HG02588 (cell line): Measurements from ENCODE around the gene CAPN10.
"Not testable (repeated sequence)": the region's sequence is repeated elsewhere in the genome, so short reads cannot be mapped to it uniquely, and the experiment has no call there.

Experiments
- ATAC-seq: cut with Tn5 transposase; IDR thresholded peaks from one replicate; pipeline ENCODE4 v1.9.1; 2021; ENCODE audit warnings: mild to moderate bottlenecking, moderate library complexity; ENCODE audit not compliant: unreplicated experiment

The CAPN10 gene

GRCh38 chr2:240586198-240586918, at the start of gene CAPN10:
CAPN10 (plus strand) TSS chr2:240586734; CDS start chr2:240586912, 178 bp downstream.
- ATAC-seq: peak; percentile 64

DNA sequence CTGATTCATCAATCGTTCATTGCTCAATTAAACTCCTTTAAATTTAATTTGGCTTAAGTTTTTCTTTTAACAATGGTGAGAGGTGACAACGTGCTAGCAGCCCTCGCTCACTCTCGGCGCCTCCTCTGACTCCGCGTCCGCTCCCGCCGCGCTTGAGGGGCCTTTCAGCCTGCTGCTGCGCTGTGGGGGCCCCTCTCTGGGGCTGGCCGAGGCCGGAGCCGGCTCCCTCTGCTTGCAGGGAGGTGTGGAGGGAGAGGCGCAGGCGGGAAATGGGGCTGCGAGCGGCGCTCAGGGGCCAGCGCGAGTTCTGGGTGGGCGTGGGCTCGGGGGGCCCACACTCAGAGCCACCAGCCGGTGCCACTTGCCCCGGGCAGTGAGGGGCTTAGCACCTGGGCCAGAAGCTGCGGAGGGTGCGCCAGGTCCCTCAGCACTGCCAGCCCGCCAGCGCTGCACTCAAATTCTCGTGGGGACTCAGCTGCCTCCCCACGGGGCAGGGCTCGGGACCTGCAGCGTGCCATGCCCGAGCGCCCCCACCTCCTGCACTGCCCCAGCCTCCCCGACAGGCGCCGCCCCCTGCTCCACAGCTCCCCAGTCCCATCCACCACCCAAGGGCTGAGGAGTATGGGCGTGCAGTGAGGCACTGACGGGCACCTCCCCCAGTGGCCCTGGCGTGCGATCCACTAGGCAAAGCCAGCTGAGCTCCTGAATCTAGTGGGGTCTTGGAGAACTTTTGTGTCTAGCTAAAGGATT, 48.3 kb upstream of the CAPN10 start:
- no peak for ATAC-seq

DNA sequence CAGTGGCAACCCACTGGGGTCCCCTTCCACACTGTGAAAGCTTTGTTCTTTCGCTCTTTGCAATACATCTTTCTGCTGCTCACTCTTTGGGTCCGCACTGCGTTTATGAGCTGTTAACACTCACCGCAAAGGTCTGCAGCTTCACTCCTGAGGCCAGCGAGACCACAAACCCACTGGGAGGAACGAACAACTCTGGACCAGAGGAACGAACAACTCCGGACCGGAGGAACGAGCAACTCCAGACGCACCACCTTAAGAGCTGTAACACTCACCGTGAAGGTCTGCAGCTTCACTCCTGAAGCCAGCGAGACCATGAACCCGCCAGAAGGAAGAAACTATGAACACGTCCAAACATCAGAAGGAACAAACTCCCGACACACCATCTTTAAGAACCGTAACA, 47.4 kb upstream of the CAPN10 start:
- not testable (repeated sequence) for ATAC-seq

GRCh38 chr2:240539906-240540305, 46.6 kb upstream of the CAPN10 start:
- no peak for ATAC-seq

- ATAC-seq: no peak
These were observed 35.2 kb upstream of the CAPN10 start for GRCh38 chr2:240551288-240551687.

- ATAC-seq: no peak
These were observed 34.7 kb upstream of the CAPN10 start for GRCh38 chr2:240551811-240552210.

DNA sequence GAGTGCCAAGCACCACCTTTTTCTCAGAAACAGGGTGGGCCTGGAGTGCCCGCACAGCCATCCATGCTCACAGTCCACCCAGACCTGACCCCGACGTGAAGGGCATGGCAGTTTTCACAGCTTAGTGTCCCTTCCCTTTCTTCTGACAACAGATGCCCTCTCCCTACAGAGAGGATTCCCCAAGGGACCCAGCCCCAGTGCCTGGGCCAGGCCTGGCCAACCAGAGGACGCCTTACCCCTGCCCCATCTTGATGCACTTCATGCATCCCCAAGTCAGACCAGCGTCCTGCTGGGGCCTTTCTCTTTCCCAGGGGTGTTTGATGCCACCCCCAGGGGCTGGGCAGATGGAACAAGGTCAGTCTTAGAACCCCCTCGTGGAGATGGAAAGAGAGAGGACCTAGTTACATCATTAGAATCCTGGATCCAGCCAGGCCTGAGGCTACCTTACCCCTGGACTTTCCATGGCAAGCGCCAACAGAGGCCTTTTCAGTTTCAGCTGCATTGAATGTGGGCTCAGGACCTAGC, 32.5 kb upstream of the CAPN10 start:
- ATAC-seq: no peak

DNA sequence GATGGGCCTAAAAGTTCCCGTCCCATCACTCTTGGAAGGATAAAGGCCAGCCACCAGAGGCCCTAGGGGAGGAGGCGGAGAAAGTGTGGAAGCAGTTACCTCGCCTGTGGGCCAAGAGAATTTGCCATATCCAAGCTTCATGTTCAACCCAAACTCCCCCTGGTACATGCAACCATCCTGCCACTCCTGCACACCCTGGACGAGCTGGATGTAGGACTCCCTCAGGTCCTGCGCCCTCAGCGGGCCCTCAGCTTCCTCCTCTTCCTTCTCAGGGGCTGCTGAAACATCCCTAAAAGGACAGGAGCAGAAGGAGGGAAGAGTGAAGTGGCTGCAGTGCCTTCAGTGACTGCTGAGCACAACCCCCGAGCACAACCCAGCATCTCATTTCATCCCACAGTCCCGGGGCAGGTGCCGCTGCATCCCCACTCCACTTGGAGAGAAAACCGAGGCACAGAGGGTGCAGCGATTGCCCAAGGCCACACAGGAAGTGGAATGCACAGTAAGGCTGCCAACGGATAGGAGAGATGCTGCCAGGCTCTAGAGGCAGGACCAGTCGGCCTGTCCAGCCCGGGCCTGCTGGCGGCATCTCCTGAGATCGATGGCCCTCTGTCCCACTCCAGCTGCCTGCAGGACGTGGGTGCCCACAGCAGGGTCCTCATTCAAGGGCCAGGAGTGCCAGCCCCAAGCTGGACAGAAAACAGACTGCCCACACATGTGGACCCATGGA, 31.6 kb upstream of the CAPN10 start:
- no peak for ATAC-seq

DNA sequence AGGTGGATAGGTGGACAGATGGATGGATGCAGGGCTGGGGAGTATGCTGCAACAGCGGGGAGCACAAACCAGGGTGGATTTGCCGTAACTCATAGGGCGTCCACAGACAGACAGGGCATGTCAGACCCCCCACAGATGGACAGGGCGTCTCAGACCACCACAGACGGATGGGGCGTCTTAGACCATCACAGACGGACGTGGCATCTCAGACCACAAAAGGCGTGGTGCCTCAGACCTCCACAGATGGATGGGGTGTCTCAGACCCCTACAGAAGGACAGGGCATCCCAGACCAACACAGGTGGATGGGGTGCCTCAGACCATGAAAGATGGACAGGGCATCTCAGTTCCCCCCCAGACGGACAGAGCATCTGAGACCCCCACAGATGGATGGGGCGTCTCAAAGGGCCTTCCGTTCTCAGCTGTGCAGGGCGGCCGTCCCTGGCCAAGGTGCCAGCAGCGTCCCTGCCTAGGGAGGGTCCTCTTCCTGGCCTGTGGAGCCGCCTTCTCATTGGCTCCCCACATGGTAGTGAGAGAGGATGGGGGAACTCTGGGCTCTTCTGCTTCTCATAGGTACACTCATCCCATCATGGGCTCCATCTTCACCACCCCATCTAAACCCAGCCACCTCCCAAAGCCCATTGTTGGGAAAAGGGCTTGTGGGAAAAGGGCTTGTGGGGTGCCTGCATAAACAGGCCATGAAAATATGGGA, 30.8 kb upstream of the CAPN10 start:
- ATAC-seq: no peak

DNA sequence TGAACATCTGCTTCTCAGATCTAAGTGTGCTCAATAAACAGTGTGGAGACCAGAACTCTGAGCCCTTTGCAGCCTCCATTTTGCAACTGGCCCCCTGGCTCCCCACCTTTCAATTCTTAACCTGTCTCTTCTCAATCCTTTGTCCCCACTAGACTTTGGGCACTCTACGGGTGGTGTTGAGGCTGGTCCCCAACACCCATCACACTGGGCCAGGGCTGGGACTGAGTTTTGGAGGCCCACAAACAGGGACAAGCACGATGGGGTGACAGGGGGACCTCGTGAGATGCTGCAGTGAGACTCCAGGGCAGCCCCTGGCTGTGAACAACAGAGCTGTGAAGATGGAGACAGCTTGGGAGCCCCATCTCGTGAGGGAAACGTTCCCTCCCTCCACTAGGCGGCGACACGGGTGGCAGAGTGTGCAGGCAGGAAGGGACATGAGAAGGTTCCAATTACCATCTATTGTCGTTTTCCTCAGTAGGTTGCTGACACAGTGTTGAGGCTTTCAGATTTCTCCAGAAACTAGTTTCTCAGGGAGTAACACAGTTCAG, 29.9 kb upstream of the CAPN10 start:
- no peak for ATAC-seq

DNA sequence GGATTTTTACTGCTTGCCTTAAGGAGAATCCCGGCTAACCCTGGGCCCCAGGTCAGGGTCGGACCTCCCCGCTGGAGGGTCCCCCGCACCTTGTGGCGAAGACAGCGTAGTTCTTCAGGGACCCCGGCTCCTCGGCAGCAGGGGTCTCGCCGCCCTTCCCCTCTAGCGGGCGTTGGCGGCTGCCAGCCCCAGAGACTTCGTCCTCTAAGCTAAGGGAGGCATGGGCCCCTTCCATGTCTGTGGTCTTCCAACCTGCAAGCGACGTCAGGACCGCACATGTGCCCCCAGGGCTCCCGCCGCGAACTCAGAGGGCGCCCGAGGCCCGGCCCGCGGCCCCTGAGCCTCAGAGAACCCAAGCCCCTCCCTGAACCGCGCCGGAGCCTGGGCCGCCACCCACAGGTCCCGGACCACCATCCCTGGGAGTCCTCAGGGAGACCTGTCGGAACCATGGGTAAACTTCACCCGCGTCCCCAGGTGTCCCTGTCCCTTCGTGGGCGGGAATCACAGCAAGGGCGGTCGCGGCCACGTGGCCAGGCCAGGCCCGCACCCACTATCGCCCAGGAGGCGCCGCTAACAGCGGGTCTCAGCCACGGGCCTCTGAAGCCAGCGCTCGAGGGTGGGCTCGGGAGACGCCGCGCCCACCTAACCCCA, 29.3 kb upstream of the CAPN10 start:
- no peak for ATAC-seq

DNA sequence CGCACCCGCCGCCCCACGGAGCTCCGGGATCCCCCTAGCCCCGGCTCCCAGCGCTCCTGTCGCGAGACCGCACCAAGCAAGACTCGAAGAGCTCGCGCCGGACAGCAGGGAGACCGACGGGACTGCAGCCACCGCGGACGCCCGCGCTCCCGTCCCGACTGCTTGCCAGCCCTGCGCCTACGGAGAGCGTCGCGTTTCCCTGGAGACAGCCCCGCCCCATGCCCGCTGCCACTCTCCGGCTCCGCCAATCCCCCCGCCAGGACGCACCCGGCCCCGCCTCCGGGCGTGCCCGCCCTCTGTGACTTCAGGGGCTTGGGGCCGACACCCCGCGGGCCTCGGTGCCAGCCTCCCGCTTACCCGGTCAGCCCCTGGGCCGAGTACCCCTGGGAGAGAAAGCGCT, 28.7 kb upstream of the CAPN10 start, which contains the start of gene ANKMY1:
TSS of gene ANKMY1 (minus strand) at position 181 of the 400 bp plus-strand sequence. CDS start 653 bp downstream, outside the sequence.
- no peak for ATAC-seq

GRCh38 chr2:240558236-240558761, 28.2 kb upstream of the CAPN10 start:
- no peak for ATAC-seq

DNA sequence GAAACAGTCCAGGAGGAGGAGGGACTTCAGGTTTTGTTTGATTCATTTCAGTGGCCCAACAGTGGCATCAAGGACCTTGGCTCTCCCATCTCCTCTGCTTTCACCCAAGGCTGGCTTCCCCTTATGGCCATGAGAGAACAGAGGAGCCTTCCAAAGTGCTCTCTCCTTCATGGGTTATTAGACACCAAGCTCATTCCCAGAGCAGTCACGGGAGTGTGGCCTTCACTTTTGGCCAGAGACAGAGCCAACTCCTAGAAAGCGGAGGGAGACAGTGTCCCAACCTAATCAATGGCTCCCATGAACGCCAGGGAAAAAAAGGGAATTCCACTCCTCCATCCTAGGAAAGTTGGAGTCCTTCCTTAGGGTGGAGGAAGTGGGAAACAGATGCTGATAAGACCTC, 27.2 kb upstream of the CAPN10 start:
- no peak for ATAC-seq

- ATAC-seq: peak; percentile 56
These were observed 26.5 kb upstream of the CAPN10 start, which contains the start of gene DUSP28 for GRCh38 chr2:240560084-240560479. DUSP28 (plus strand) TSS chr2:240560357; CDS start chr2:240560685, 328 bp downstream.

- ATAC-seq: peak; percentile 52
These were observed 25.8 kb upstream of the CAPN10 start for GRCh38 chr2:240560480-240561324.

- ATAC-seq: no peak
These were observed 25.1 kb upstream of the CAPN10 start for GRCh38 chr2:240561325-240561971.

DNA sequence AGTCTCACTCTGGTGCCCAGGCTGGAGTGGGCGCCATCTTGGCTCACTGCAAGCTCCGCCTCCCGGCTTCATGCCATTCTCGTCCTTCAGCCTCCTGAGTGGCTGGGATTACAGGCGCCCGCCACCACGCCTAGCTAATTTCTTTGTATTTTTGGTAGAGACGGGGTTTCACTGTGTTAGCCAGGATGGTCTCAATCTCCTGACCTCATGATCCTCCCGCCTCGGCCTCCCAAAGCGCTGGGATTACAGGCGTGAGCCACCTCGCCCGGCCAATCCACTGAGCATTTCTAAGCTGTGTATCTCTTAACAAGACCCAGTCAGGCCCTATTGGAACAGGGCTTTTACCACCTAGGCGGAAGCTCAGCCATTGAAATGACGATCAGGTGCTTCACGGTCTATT, 23.3 kb upstream of the CAPN10 start:
- ATAC-seq: not testable (repeated sequence)
